Adipocyte (in vitro differentiated cells): ENCODE results near the gene MAPK9.

Source experiments
- DNase-seq: peaks from one replicate; pipeline ENCODE4 v3.0.0-alpha.2; 2015; ENCODE audit warnings: low read depth
- H3K27me3 ChIP-seq: replicated peaks from 2 replicates; pipeline ENCODE4 v1.7.0; 2013; ENCODE audit warnings: mild to moderate bottlenecking, low read length, moderate library complexity; ENCODE audit not compliant: control insufficient read depth, insufficient read depth
- H3K36me3 ChIP-seq: 2 replicates; pipeline ENCODE4 v1.7.0; 2013; ENCODE audit warnings: low read length, mild to moderate bottlenecking, moderate library complexity; ENCODE audit not compliant: control insufficient read depth, insufficient read depth, severe bottlenecking
- H3K4me1 ChIP-seq: 2 replicates; pipeline ENCODE4 v1.7.0; 2013; ENCODE audit warnings: mild to moderate bottlenecking, low read length, moderate library complexity; ENCODE audit not compliant: control insufficient read depth, insufficient read depth
- H3K4me3 ChIP-seq: 2 replicates; pipeline ENCODE4 v1.7.0; 2013; ENCODE audit warnings: mild to moderate bottlenecking, low read length, moderate library complexity
- H3K9ac ChIP-seq: 2 replicates; pipeline ENCODE4 v1.7.0; 2013; ENCODE audit warnings: mild to moderate bottlenecking, low read length, moderate library complexity
- H3K9me3 ChIP-seq: 2 replicates; pipeline ENCODE4 v1.7.0; 2013; ENCODE audit warnings: mild to moderate bottlenecking, low read length, moderate library complexity; ENCODE audit not compliant: control insufficient read depth

MAPK9 gene

GRCh38 chr5:180323941-180324600 lies 32.2 kb upstream of the MAPK9 start:
- H3K36me3 ChIP-seq = peaks cover 63% of the 10 kb centered on the region
- peaks cover 8% of the 10 kb centered on the region for H3K4me1 ChIP-seq
- no peaks in the 10 kb centered on the region for H3K27me3 ChIP-seq
- H3K9me3 ChIP-seq = no peaks in the 10 kb centered on the region
- no peak overlapping the region for H3K4me3 ChIP-seq
- DNase-seq = peak; percentile 35
- no peak overlapping the region for H3K9ac ChIP-seq

DNA sequence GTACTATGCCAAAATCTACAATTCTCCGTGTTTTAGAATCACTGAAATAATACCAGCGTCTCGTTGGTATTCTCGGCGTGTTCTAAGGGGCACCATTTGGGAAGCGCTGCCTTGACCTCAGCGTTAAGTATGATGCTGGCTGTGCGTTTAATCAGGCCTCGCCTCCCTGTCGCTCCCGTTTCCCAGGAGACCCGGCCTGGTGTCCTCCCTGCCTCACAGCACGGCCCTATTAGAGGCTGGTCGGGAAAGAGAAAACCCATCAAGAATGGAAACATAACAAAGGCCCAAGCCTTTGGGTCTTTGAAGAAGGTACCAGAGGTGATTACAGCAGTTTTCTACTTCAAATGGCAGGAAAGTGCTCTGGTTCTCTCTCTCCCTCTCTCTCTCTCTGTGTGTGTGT lies 31.3 kb upstream of the MAPK9 start:
- Histone ChIP-seq H3K4me3 (no peak overlapping the region), H3K4me1 (peaks cover 5% of the 10 kb centered on the region), H3K27me3 (no peaks in the 10 kb centered on the region), H3K9me3 (no peaks in the 10 kb centered on the region), H3K9ac (no peak overlapping the region), H3K36me3 (peaks cover 69% of the 10 kb centered on the region)
- no peak for DNase-seq

- H3K9me3 ChIP-seq = no peaks in the 10 kb centered on the region
- no peak overlapping the region for H3K9ac ChIP-seq
- H3K36me3 ChIP-seq = peaks cover 73% of the 10 kb centered on the region
- no peak for DNase-seq
- H3K27me3 ChIP-seq = no peaks in the 10 kb centered on the region
- H3K4me1 ChIP-seq = no peaks in the 10 kb centered on the region
- H3K4me3 ChIP-seq = no peak overlapping the region
Measured at GRCh38 chr5:180318456-180319089, 26.7 kb upstream of the MAPK9 start.

- no peaks in the 10 kb centered on the region for H3K27me3 ChIP-seq
- H3K36me3 ChIP-seq = peaks cover 67% of the 10 kb centered on the region
Measured at GRCh38 chr5:180316586-180316985, 24.7 kb upstream of the MAPK9 start.

DNA sequence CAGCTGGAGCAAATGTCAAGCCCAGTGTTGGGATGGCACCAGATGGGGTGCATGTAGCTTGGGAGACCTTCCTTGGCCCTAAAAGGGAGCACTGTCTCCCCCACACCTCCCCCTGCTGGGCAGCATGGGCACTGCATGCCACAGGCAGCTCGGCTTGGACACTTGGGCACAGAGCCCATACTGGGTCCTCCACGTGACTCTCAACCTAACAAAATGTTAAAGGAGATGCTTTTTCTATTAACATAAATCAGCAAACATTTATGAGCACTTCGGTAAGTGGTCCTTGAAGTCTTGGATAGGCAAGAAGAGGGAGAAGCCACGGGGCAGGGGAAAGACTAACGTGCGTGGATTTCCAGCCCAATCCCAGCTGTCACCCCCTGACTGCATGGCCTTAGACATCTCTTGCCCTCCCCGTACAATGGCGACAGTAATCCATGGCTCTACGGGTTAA lies 23.9 kb upstream of the MAPK9 start:
- Histone ChIP-seq H3K9ac (no peak overlapping the region), H3K4me1 (no peaks in the 10 kb centered on the region), H3K36me3 (peaks cover 67% of the 10 kb centered on the region), H3K4me3 (no peak overlapping the region), H3K27me3 (no peaks in the 10 kb centered on the region), H3K9me3 (no peaks in the 10 kb centered on the region)
- DNase-seq = peak; percentile 76

More at GRCh38 chr5:180316586-180316985, 24.7 kb upstream of the MAPK9 start:
- Histone ChIP-seq H3K9me3 (no peaks in the 10 kb centered on the region), H3K9ac (no peak overlapping the region), H3K4me1 (no peaks in the 10 kb centered on the region), H3K4me3 (no peak overlapping the region)
- DNase-seq = no peak

DNA sequence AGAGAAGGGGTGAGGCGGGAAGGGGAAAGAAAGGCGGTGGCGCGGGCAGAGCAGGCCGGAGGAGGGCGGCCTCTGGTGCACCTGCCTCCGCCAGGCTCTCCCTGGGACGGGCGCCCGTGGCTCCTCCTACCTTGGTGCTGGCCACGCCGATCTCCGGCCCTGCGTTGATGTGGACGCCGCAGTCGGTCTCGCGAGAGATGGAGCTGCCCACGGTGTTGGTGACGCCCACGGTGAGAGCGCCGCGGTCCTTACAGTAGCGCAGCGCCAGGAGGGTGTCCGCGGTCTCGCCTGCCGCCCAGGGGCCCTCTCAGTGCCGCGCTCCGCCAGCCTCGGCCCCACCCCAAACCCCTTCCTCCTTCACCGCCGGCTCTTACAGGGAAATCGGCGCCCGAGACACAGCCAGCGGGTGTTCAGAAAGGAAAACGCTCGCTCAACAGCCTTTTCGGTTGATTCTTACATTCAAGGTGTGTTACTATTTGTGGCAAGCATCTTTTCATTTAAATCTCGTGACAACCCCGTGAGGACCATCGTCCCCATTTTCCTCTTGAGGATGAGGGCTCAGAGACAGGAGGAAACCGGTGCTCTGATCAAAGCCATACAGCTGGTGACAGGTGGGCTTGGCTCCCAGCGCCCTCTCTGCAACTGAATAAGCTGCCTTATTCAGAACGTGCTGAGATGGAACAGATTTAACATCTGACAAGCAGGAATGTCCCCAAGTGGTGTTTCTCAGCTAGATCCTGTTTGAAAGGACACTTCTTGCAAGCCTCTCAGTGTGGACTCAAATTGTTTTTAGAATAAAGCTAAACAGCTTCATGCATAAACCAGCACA lies 22.0 kb upstream of the MAPK9 start:
- DNase-seq = peak; percentile 91
- no peak overlapping the region for H3K4me3 ChIP-seq
- no peaks in the 10 kb centered on the region for H3K4me1 ChIP-seq

DNA sequence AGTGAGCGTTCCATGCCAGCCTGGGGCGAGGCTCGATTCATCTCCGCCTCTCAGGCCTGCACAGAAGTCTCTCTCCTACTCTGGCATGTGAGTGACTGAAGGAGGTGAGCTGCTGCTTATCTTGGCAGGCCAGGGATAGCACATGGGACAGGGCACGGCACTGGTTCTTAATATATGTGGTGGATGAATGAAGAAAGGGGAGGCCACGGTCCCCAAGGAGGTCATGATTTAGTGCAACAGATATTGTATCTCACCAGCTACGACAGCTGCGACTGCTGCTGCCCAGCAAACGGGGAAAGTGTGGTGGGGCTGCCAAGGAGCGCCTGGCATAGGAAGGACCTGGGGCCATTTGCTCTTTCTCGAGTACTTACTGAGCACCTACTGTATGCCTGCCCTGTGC lies 19.3 kb upstream of the MAPK9 start:
- Histone ChIP-seq H3K36me3 (peaks cover 45% of the 10 kb centered on the region), H3K9me3 (no peaks in the 10 kb centered on the region), H3K4me1 (no peaks in the 10 kb centered on the region), H3K27me3 (no peaks in the 10 kb centered on the region), H3K9ac (no peak overlapping the region), H3K4me3 (no peak overlapping the region)
- DNase-seq = no peak

More for the DNA sequence above, 22.0 kb upstream of the MAPK9 start:
- Histone ChIP-seq H3K27me3 (no peaks in the 10 kb centered on the region), H3K36me3 (peaks cover 57% of the 10 kb centered on the region), H3K9ac (no peak overlapping the region), H3K9me3 (no peaks in the 10 kb centered on the region)

DNA sequence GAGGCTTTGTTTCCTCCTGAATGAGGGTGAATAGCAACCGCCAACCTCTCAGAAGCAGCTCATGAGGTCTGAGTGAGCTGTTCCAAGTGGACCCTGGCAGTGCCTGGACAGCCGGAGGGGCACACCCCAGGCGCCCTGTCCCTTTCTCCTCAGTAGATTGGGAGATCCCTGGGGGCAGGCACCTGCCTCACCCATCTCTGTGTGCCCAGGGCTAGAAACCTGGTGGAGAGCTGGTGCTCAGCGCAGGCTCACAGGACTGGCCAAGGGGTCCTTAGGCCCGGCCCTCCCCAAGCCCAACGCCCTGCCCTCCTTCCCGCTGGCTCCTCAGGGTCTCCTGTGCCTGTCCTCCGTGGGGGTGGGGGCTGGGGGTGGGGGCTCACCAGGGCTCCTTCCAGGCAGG lies 14.9 kb upstream of the MAPK9 start:
- no peaks in the 10 kb centered on the region for H3K27me3 ChIP-seq
- DNase-seq = no peak
- no peak overlapping the region for H3K4me3 ChIP-seq
- no peaks in the 10 kb centered on the region for H3K4me1 ChIP-seq
- peaks cover 60% of the 10 kb centered on the region for H3K36me3 ChIP-seq
- H3K9ac ChIP-seq = no peak overlapping the region
- H3K9me3 ChIP-seq = no peaks in the 10 kb centered on the region

- no peak overlapping the region for H3K4me3 ChIP-seq
- H3K9ac ChIP-seq = no peak overlapping the region
- no peaks in the 10 kb centered on the region for H3K27me3 ChIP-seq
- no peaks in the 10 kb centered on the region for H3K9me3 ChIP-seq
- DNase-seq = no peak
- peaks cover 62% of the 10 kb centered on the region for H3K36me3 ChIP-seq
- no peaks in the 10 kb centered on the region for H3K4me1 ChIP-seq
Measured at GRCh38 chr5:180305481-180305880, 13.6 kb upstream of the MAPK9 start.

DNA sequence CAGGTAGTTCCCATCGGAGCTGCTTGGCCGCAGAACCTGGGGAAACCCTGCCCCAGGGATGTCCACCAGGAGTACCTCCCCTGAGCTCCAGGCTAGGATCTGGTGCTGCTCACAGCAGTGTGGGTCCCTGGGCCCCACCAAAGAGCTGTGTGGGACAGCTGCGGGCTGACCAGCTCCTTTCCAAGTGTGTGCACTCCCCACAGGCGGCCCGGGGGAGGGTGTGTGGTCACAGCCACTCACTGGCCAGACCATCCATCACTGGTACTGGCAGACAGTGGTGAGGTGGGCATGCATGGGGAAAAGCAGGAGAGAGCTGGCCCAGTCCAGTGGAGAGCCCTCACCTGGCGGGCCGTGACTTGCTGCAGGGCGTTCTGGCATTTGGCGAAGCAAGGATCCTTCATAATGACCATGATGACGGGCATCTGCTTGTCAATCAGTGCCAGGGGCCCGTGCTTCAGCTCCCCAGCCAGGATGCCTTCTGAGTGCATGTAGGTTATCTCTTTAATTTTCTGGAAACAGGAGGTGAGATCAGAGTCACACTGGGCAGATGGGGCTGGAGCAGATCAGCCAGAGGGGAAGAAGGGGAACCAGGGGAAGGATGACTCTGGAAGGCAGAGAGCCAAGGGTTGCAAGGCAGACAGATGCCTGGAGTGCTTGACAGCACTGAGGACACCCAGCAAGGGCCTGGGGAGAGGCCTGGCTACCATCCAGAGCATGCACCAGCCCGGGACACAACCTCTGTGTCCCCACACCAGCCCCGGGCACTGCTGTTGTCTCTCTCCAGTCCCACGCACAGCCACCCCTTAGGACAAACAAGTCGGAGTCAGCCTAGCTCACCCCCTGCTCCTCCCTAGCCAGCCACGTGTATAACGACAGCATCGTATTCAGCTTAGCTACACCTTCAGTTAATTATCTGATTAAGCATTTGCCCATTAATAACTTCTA lies 12.8 kb upstream of the MAPK9 start:
- H3K4me3 ChIP-seq = no peak overlapping the region
- no peaks in the 10 kb centered on the region for H3K27me3 ChIP-seq
- DNase-seq = no peak
- H3K36me3 ChIP-seq = peaks cover 65% of the 10 kb centered on the region
- no peaks in the 10 kb centered on the region for H3K4me1 ChIP-seq
- no peak overlapping the region for H3K9ac ChIP-seq
- H3K9me3 ChIP-seq = no peaks in the 10 kb centered on the region

DNA sequence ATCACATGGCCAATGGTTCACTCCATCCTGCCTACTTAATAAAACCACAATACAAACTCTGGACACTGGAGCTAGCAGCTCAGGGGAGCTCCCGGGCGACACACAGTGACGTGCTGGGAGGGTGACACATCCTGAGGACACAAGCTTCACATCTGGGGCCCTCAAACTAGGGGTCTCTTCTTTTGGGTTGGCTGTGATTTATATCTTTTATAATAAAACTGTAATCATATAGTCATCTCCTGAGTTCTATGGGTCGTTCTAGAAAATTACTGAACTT lies 12.1 kb upstream of the MAPK9 start:
- Histone ChIP-seq H3K4me1 (no peaks in the 10 kb centered on the region), H3K9ac (no peak overlapping the region), H3K36me3 (peaks cover 65% of the 10 kb centered on the region), H3K27me3 (no peaks in the 10 kb centered on the region), H3K9me3 (no peaks in the 10 kb centered on the region), H3K4me3 (no peak overlapping the region)
- DNase-seq = no peak
